SK-N-DZ (cell line): ENCODE measurements around the gene GNG10.
"Not testable (repeated sequence)": the region's sequence is repeated elsewhere in the genome, so short reads cannot be mapped to it uniquely, and the experiment has no call there.

Experiments
- DNase-seq: peaks from one replicate; pipeline ENCODE4 v3.0.0-alpha.2; 2015; ENCODE audit warnings: low spot score

The GNG10 gene

DNA sequence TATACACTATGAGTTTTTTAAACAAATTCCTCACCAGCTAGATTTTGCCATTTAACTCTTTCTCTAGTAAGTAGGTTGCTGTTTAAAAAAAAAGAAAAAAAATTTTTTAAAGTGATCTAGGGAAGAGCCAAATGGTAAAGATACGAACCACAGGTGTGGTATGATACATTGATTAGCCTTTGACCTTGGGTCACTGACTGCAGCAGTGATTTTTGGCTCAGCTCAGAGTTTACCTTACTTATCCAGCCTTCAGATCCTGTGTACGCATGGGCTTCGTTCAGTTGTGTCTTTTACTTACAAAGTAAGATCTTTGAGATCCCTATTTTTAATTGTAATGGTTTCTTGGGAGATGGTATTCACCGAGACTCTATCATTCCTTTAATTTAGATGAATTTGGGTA is 12.4 kb upstream of the GNG10 start:
- no peak for DNase-seq

- no peak for DNase-seq
Measured at GRCh38 chr9:111657051-111657450, 4.4 kb upstream of the GNG10 start.

- DNase-seq, result no peak
Measured at GRCh38 chr9:111658943-111659342, 2.5 kb upstream of the GNG10 start.

DNA sequence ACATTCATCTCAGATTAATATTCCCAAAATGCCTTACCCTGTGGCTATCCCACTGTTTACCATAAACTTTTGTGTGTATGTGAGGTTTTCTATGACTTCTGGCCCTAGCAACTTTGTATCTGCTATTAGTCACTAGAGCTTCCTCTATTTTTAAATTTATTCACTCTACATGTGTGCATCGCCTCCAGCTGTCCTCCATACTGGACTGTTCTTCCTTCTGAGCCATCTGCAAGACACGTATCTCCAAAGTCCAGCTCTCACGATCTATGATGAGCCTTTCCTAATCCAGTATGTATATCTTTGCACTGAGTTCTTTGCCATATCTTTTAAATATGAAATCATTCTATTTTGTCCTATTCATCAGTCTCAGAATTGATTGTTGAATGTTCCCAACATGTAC is 1.7 kb upstream of the GNG10 start:
- DNase-seq, result no peak

DNA sequence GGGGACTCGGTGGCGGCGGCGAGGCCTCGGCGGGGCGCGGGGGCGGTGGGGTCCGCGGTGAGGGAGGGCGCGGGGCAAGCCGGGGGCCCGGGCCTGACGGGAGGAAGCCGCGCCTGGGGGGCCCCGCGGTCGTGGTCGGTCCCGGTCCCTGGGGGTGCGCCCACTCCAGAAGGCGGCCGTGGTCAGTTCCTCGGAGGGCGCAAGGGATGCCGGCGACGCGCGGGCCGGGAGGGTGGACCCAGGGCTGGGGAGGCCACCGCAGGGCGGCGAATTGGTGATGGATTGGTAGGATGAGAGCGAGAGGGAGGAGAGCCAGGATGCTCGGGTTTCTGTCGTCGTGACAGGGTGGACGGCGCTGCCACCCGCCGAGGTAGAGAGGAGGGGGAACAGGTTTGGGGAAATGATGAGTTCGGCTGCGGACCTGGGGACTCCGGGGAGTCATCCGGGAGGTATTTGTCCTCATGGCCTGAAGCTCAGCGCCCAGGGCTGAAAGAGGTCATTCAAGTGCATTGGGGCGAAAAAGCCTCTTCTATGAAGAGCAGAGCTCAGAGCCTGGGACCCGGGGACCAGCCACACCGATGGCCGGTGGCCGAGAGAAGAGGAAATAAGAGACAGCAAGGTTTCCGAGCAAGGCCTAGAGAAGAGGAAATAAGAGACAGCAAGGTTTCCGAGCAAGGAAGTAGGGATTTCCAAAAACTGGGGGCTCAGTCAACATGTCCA is 557 bp downstream of the GNG10 start:
- DNase-seq, result peak; percentile 40

- no peak for DNase-seq
Measured at GRCh38 chr9:111662576-111663300, 1.3 kb downstream of the GNG10 start.

- no peak for DNase-seq
Measured at GRCh38 chr9:111663301-111663823, 2.0 kb downstream of the GNG10 start.

- no peak for DNase-seq
Measured at GRCh38 chr9:111668026-111668573, 6.7 kb downstream of the GNG10 start.

DNA sequence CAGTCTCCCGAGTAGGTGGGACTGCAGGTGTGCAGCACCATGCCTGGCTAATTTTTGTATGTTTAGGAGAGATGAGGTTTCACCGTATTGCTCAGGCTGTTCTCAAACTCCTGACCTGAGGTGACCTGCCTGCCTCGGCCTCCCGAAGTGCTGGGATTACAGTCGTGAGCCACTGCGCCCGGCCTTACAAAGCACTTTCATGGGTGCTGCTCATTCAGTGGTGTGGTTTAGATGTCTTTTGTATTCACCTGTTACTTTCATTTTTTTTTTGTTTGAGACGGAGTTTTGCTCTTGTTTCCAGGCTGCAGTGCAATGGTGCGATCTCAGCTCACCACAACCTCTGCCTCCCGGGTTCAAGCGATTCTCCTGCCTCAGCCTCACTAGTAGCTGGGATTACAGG is 7.2 kb downstream of the GNG10 start:
- DNase-seq, result not testable (repeated sequence)

GRCh38 chr9:111674319-111674718 is 12.9 kb downstream of the GNG10 start:
- DNase-seq, result no peak

DNA sequence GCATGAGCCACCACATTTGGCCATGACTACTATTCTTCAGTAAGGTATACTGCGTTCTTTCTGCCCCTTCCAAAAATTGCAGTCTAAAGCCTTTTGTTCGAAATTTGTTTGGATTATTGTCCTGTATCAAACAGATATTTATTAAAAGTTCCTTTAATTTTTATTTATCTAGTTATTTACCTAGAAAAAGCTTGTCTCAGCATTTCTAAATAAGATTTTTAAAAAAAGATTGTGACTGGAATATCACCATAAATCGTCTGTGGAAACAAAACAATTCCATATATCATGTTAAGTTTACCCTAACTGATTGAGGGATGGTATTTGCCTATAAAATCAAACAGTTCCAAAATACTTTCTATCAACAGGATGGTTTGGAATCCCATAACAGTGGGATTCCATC is 14.7 kb downstream of the GNG10 start:
- no peak for DNase-seq

DNA sequence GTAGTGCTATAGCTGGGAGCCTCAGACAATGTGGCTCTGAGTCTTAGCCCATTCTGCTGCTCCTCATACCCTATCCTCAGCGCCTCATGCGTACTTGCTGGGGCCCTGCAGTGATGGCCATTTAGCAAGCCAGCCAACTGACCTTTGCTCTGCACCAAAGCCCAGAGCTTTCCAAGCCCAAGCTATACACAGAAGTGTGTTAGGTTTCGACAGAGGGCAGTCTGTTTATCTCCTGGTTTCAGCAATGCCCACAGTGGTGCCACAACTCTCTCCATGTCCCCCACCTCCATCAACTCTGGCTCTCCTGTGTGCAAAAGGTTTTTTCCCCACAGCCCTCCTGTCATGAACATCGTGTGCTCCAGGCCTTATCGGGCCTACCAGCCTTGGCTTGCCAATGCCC is 16.9 kb downstream of the GNG10 start:
- DNase-seq, result no peak

GRCh38 chr9:111679199-111679598 is 17.8 kb downstream of the GNG10 start:
- DNase-seq, result no peak

DNA sequence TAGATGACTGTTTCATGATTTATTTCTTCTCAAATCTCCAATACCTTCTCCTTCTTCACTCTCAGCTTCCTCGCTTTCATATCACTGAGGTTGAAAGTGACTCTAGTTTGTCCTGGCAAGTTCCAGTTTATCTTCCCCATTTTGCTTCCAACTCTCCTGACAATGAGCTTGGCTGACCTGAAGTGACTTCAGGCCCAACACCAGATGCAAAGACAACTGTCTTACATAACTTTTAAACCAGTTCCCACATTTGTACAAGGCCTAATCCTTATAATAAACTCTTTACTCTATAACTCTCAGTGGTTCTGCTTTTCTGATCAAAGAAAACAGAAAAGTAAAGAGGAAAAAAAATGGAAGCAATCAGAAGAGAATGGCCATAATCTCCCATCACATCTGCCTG is 22.0 kb downstream of the GNG10 start:
- DNase-seq, result no peak

GRCh38 chr9:111691672-111692329 is 30.4 kb downstream of the GNG10 start:
- DNase-seq, result peak; percentile 46

DNA sequence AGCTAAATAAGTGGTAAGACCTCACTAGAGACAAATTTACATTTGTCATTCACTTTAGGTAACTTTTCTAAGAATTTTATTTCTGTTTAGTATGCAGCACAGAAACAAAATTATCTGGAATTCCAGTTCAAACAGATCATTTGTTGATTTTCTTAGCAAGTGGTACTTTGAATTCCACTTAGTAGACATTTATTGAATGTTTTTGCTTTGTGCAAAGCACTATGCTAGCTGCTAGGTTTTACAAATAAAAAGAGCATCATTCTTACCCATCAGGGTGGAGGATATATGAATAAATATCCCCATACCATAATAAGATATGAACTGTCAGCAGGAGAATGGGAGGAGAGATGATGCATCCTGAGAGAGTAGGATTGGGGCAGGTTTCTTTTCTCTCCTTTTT is 35.4 kb downstream of the GNG10 start:
- no peak for DNase-seq

- DNase-seq, result no peak
Measured at GRCh38 chr9:111700776-111701175, 39.4 kb downstream of the GNG10 start.

DNA sequence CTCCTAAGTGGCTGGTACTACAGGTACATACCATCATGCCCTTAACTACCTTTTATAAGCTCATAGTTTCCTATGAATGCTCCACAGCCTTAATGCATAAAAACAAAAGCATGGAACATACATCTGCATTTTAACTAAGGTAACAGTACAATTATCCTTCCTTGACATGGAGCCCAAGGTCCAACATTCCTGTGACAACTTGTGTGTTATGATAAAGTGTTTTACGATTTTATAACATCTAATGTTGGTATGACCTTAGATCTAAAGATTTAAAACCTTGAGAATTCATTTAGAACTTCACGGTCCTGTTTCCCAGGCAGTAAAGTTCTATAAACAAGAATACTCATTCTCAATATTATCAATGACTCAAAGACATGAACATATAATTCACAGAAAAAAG is 43.1 kb downstream of the GNG10 start:
- DNase-seq, result no peak

- DNase-seq, result no peak
Measured at GRCh38 chr9:111711548-111711947, 50.1 kb downstream of the GNG10 start.

DNA sequence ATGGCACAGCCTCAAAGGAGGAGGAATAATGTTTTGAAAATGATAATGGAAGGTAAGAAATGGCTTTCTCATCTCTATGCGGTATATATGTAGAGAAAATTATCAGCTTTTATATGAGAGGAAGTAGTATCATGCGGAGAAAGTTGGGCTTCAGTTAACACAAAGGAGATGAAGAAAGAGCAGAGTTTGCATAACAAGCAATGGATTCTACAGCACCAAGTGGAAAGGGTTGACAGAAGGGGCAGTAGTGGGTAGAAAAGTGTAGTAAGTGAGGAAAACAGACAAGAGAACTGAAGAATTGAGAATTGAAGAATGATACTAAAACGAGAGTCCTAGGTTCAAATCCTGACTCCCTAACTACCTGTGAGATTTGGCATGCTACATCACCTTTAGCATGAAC is 51.0 kb downstream of the GNG10 start:
- DNase-seq, result no peak

- no peak for DNase-seq
Measured at GRCh38 chr9:111715471-111715870, 54.1 kb downstream of the GNG10 start.

GRCh38 chr9:111719541-111719940 is 58.1 kb downstream of the GNG10 start:
- no peak for DNase-seq
